Activated naive CD8-positive, alpha-beta T cell treated with anti-CD3 and anti-CD28 coated beads for 36 hours (primary cell): ENCODE measurements around the gene PRKAG2. TPM values are rescaled to one million over a fixed set of nuclear protein-coding genes. Genes with fewer than 3 reads are reported as not detected.

Source experiments
- DNase-seq: peaks from one replicate; pipeline ENCODE4 v3.0.0; 2021
- H3K27ac Mint-ChIP-seq: one replicate; pipeline ENCODE4 v1.8.0; 2022; ENCODE audit warnings: mild to moderate bottlenecking, moderate library complexity, mixed read lengths
- H3K27me3 Mint-ChIP-seq: one replicate; pipeline ENCODE4 v1.8.0; 2022; ENCODE audit warnings: mild to moderate bottlenecking, mixed read lengths
- H3K36me3 Mint-ChIP-seq: one replicate; pipeline ENCODE4 v1.8.0; 2021; ENCODE audit warnings: mild to moderate bottlenecking, mixed read lengths
- H3K4me1 Mint-ChIP-seq: one replicate; pipeline ENCODE4 v1.8.0; 2021; ENCODE audit warnings: mixed read lengths
- H3K4me3 Mint-ChIP-seq: one replicate; pipeline ENCODE4 v1.8.0; 2022; ENCODE audit warnings: mild to moderate bottlenecking, moderate library complexity, mixed read lengths
- H3K9me3 Mint-ChIP-seq: one replicate; pipeline ENCODE4 v1.8.0; 2022; ENCODE audit warnings: mixed read lengths
- total RNA-seq, 2 experiments: library from RNA; stranded (reverse); gene quantifications; one replicate each; pipeline ENCODE4 v1.2.3, GENCODE V29; 2021

PRKAG2 gene
- total RNA-seq, 2 experiments from 2014 or later = 18.7 to 19.4 TPM

DNA sequence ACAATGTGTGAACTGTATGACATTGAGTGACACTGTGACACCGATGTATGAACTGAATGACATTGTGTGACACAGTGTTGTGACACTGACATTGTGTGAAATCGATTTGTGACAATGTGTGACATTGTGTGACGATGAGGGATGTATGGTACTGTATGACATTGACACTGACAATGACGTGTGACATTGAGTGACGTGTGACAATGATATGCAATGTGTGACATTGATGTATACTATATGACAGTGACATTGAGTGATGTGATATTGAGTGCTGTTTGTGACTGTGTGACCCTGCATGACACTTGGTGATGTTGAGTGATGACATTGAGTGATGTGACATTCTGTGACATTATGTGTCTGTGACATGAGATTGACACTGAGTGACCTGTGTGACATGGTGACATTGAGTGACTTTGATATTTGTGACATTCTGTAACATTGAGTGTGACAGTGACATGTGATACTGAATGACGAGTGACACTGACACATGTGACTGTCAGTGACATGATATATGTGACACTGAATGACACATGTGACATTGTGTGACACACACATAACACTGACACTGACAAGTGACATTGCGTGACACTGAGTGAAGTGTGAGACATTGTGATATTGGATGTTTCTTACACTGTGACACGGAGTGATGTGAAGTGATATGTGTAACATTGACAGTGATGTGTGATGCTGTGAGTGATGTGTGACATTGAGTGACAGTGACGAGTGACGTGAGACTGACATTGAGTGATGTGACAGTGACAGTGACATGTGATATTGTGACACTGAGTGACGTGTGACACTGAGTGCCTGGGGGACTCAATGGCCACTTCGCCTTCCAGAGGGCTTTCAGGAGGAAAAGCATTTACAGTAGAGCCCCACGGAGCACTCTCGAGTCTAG is 167.5 kb downstream of the PRKAG2 start:
- Mint-ChIP-seq H3K36me3 (peaks cover 2% of the 10 kb centered on the region), H3K4me3 (no peak overlapping the region), H3K4me1 (peaks cover 9% of the 10 kb centered on the region), H3K9me3 (no peaks in the 10 kb centered on the region), H3K27me3 (no peaks in the 10 kb centered on the region), H3K27ac (no peak overlapping the region)
- no peak for DNase-seq

DNA sequence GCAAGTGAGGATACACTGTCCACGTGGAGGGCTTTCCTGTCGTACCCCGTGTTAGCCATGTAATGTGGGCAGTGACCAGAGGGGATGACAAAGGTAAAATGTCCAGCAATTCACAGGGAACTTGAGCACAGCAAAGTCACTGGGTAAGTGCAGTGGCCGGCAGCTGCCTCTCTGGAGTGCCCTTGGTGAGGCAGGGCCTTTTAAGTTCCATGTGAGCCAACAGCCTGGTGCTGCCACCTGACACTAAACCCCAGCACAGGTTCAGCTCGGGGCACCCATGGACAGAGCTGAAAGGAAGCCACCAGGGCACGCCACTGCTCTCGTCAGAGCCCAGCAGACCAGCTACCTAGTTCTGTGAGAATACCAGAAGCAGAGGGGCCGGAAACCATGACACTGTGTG is 168.3 kb downstream of the PRKAG2 start:
- H3K9me3 Mint-ChIP-seq = no peaks in the 10 kb centered on the region
- no peak overlapping the region for H3K4me3 Mint-ChIP-seq
- H3K27me3 Mint-ChIP-seq = no peaks in the 10 kb centered on the region
- no peaks in the 10 kb centered on the region for H3K36me3 Mint-ChIP-seq
- no peak overlapping the region for H3K27ac Mint-ChIP-seq
- H3K4me1 Mint-ChIP-seq = peaks cover 9% of the 10 kb centered on the region
- DNase-seq = no peak

DNA sequence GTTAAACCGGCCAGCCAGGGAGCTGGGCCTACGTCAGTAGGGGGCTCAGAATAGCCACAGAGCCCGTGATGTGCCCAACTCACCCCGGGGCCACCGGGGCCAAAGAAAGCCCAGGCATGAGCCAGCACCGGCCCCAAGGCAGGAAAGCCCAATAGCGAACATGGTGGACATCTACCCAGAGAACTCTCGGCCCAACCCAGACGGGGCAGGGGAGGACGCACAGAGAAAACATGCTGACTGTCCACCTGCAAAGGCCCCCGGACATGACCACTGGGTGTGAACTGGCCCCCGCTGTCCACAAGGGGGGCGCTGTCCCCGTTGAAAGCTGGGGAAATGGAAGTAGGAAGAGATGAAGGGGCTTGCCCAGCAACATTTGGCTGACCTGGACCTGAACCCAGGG is 169.2 kb downstream of the PRKAG2 start:
- Mint-ChIP-seq H3K4me3 (no peak overlapping the region), H3K9me3 (no peaks in the 10 kb centered on the region), H3K27ac (no peak overlapping the region), H3K36me3 (no peaks in the 10 kb centered on the region), H3K27me3 (no peaks in the 10 kb centered on the region), H3K4me1 (peaks cover 9% of the 10 kb centered on the region)
- no peak for DNase-seq

GRCh38 chr7:151707105-151707469 is 169.8 kb downstream of the PRKAG2 start:
- DNase-seq = no peak
- Mint-ChIP-seq H3K4me3 (no peak overlapping the region), H3K4me1 (peaks cover 3% of the 10 kb centered on the region), H3K36me3 (no peaks in the 10 kb centered on the region), H3K9me3 (no peaks in the 10 kb centered on the region), H3K27me3 (no peaks in the 10 kb centered on the region), H3K27ac (no peak overlapping the region)

- DNase-seq = no peak
Observed at GRCh38 chr7:151706277-151707104, 170.4 kb downstream of the PRKAG2 start.

DNA sequence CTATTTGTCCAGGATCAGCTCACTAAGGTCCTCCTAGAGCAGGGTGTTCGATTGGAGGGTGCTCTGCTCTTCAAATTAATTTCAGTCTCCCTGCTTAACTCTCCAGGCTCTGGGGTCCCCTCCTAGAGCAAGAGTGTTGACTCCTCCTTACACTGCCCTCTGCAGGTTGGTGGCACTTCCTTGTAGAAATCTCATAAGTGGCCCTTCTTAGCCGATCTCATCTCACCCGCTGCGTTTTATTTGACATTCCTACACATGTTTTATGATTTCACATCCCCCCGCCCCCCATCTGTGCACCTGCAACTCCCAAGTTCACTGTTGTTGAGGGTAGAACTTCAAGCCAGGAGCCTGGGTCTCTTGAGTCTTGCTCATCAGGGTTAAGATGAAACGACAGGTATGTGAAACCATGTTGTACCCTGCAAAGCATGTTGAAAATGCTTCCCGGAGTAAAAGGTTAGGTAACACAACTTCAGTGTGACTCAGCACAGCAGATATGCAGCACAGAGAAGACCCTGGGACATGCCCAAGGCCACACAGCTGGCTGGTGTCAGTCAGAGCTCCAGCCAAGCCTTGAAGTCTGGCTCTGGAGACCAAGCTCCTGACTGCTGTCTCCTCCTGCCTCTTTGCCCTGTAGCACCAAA is 171.2 kb downstream of the PRKAG2 start:
- H3K27me3 Mint-ChIP-seq = no peaks in the 10 kb centered on the region
- H3K36me3 Mint-ChIP-seq = no peaks in the 10 kb centered on the region
- peak; percentile 27 for DNase-seq
- no peak overlapping the region for H3K27ac Mint-ChIP-seq
- no peaks in the 10 kb centered on the region for H3K9me3 Mint-ChIP-seq
- no peak overlapping the region for H3K4me3 Mint-ChIP-seq
- peaks cover 2% of the 10 kb centered on the region for H3K4me1 Mint-ChIP-seq

More at GRCh38 chr7:151706277-151707104, 170.4 kb downstream of the PRKAG2 start:
- H3K4me3 Mint-ChIP-seq = no peak overlapping the region
- H3K4me1 Mint-ChIP-seq = peaks cover 2% of the 10 kb centered on the region
- H3K27ac Mint-ChIP-seq = no peak overlapping the region
- no peaks in the 10 kb centered on the region for H3K9me3 Mint-ChIP-seq
- H3K27me3 Mint-ChIP-seq = no peaks in the 10 kb centered on the region
- no peaks in the 10 kb centered on the region for H3K36me3 Mint-ChIP-seq

GRCh38 chr7:151704960-151705635 is 171.8 kb downstream of the PRKAG2 start:
- no peak for DNase-seq
- H3K9me3 Mint-ChIP-seq = no peaks in the 10 kb centered on the region
- no peaks in the 10 kb centered on the region for H3K27me3 Mint-ChIP-seq
- H3K4me1 Mint-ChIP-seq = peaks cover 2% of the 10 kb centered on the region
- no peak overlapping the region for H3K27ac Mint-ChIP-seq
- no peaks in the 10 kb centered on the region for H3K36me3 Mint-ChIP-seq
- H3K4me3 Mint-ChIP-seq = no peak overlapping the region

DNA sequence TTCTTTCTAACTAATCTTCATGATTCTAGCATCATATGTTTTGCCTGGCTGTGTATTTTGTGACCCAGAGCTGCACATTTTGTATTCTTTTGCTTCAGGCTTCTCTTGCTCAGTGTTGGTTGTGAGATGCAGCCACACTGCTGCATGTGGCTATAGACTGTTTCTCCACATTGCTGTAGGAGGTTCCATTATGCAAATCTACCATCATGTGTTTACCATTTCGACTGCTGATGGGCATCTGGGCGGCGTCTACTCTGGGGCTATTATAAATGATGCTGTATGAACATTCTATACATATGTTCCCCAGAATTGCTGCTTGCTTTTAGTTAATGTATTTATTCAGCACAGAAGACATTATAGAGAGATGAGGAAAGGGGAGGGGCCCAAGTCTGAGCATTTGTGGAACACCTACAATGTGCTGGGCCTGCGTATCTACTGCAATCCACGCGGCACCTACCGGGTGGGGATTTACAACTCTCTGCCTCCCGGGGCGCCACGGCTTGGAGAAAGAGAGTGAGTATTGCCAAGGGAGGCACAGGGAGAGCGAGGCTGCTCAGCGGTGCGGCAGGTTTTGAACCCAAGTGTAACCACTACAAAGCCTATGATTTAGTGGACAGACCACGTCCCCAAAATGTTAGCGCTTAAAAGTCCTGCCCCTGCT is 172.5 kb downstream of the PRKAG2 start:
- Mint-ChIP-seq H3K27ac (no peak overlapping the region), H3K36me3 (peaks cover 2% of the 10 kb centered on the region), H3K4me1 (peaks cover 2% of the 10 kb centered on the region)

DNA sequence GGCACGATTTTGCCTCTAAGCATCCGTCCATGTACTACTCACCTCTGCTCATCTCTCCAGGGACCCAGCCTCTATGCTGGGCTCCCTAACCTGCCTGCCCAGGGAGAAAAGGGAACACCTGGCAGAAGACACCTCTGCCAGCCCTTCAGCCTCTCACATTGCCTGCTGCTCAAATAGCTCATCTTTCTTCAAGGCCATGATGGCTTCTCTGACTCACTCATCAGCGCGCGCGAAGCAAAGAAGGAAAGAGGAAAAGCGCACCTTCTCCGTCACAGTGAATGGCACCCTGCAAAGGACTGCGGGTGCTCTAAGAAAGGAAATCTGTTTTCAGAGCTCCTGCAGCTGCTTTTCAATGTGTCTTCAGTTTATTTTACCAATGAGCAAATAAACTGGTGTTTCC is 174.0 kb downstream of the PRKAG2 start:
- H3K27me3 Mint-ChIP-seq = no peaks in the 10 kb centered on the region

More for the DNA sequence above, 172.5 kb downstream of the PRKAG2 start:
- no peak for DNase-seq
- H3K27me3 Mint-ChIP-seq = no peaks in the 10 kb centered on the region
- H3K4me3 Mint-ChIP-seq = no peak overlapping the region
- no peaks in the 10 kb centered on the region for H3K9me3 Mint-ChIP-seq

GRCh38 chr7:151700586-151701165 is 176.2 kb downstream of the PRKAG2 start:
- H3K9me3 Mint-ChIP-seq = no peaks in the 10 kb centered on the region
- no peak overlapping the region for H3K4me3 Mint-ChIP-seq
- peaks cover 2% of the 10 kb centered on the region for H3K36me3 Mint-ChIP-seq
- H3K27ac Mint-ChIP-seq = no peak overlapping the region
- no peaks in the 10 kb centered on the region for H3K27me3 Mint-ChIP-seq
- peaks cover 8% of the 10 kb centered on the region for H3K4me1 Mint-ChIP-seq
- no peak for DNase-seq

More for the DNA sequence above, 174.0 kb downstream of the PRKAG2 start:
- H3K36me3 Mint-ChIP-seq = peaks cover 2% of the 10 kb centered on the region
- H3K9me3 Mint-ChIP-seq = no peaks in the 10 kb centered on the region
- no peak overlapping the region for H3K4me3 Mint-ChIP-seq
- no peak overlapping the region for H3K27ac Mint-ChIP-seq
- no peak for DNase-seq
- H3K4me1 Mint-ChIP-seq = peaks cover 4% of the 10 kb centered on the region

DNA sequence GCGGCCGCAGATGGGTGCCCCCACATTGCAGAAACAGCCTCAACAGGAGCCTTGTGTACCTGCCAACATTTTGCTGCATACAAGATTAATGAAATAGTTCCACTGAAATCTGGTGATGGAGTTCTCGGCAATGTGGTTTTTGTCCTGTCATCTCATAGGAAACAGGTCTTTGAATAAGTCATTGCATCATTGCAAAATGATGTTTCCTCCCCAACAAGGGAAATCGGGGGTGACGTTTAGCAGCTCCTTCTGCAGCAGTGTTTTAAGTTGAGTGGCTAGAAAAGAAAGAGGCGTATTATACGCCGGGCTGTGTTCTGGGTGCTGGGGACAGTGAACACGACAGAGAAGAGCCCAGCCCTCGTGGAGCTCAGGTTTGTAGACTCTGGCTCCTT is 177.0 kb downstream of the PRKAG2 start:
- no peak for DNase-seq
- Mint-ChIP-seq H3K27me3 (no peaks in the 10 kb centered on the region), H3K9me3 (no peaks in the 10 kb centered on the region), H3K4me3 (no peak overlapping the region), H3K36me3 (peaks cover 2% of the 10 kb centered on the region), H3K4me1 (peaks cover 13% of the 10 kb centered on the region), H3K27ac (no peak overlapping the region)

- DNase-seq = no peak
- Mint-ChIP-seq H3K36me3 (peaks cover 2% of the 10 kb centered on the region), H3K27ac (no peak overlapping the region), H3K27me3 (no peaks in the 10 kb centered on the region), H3K4me1 (peaks cover 15% of the 10 kb centered on the region), H3K4me3 (no peak overlapping the region), H3K9me3 (no peaks in the 10 kb centered on the region)
Observed at GRCh38 chr7:151699147-151699927, 177.6 kb downstream of the PRKAG2 start.

GRCh38 chr7:151697942-151698341 is 179.0 kb downstream of the PRKAG2 start:
- Mint-ChIP-seq H3K27ac (no peak overlapping the region), H3K27me3 (no peaks in the 10 kb centered on the region), H3K9me3 (no peaks in the 10 kb centered on the region), H3K4me1 (peaks cover 15% of the 10 kb centered on the region), H3K36me3 (peaks cover 2% of the 10 kb centered on the region), H3K4me3 (no peak overlapping the region)
- DNase-seq = no peak
